Measurements from ENCODE around the gene BPIFB4.

Gene BPIFB4

GRCh38 chr20:33075281-33075680 lies 4.2 kb upstream of the BPIFB4 start:
- no peak overlapping the region for H3K4me2 ChIP-seq (ENCODE audit: low read depth, low read length)
- no peaks in the 10 kb centered on the region for H3K9me3 ChIP-seq (replicated peaks; ENCODE audit: insufficient read depth, low read length)
- no peak overlapping the region for H3K9ac ChIP-seq (ENCODE audit: low read length)
- H3K4me3 ChIP-seq (ENCODE audit: low read length), result no peak overlapping the region
- H3K36me3 ChIP-seq (replicated peaks; ENCODE audit: insufficient read depth, low read length), result no peaks in the 10 kb centered on the region
- H2AFZ ChIP-seq (ENCODE audit: low read length), result no peak overlapping the region
- no peaks in the 10 kb centered on the region for H4K20me1 ChIP-seq (ENCODE audit: insufficient read depth, low read length)
- H3F3A ChIP-seq (ENCODE audit: insufficient read depth, low read length), result no peaks in the 10 kb centered on the region
- no peaks in the 10 kb centered on the region for H3K9me2 ChIP-seq (replicated peaks; ENCODE audit: insufficient read depth, low read length)
- no peaks in the 10 kb centered on the region for H3K79me2 ChIP-seq (ENCODE audit: low read length)
- H3K27me3 ChIP-seq (replicated peaks; ENCODE audit: insufficient read depth, low read length), result peaks cover 54% of the 10 kb centered on the region
- H3K4me1 ChIP-seq (ENCODE audit: low read length), result no peaks in the 10 kb centered on the region
- DNase-seq, result no peak
- H3K27ac ChIP-seq (ENCODE audit: low read length), result no peak overlapping the region
- no peak for TF ChIP-seq EZH2phosphoT487 (IDR thresholded peaks at IDR 0.05; ENCODE audit: low read length)
- TF ChIP-seq CTCF (IDR thresholded peaks at IDR 0.05; ENCODE audit: low read length), result no peak
- no peak for TF ChIP-seq EZH2 (optimal IDR thresholded peaks at IDR 0.05; ENCODE audit: low read depth, low read length)

GRCh38 chr20:33076662-33077372 lies 2.6 kb upstream of the BPIFB4 start:
- no peaks in the 10 kb centered on the region for H3K9me3 ChIP-seq (replicated peaks; ENCODE audit: insufficient read depth, low read length)
- no peak overlapping the region for H2AFZ ChIP-seq (ENCODE audit: low read length)
- H3K36me3 ChIP-seq (replicated peaks; ENCODE audit: insufficient read depth, low read length), result no peaks in the 10 kb centered on the region
- peaks cover 43% of the 10 kb centered on the region for H3K27me3 ChIP-seq (replicated peaks; ENCODE audit: insufficient read depth, low read length)
- H3K79me2 ChIP-seq (ENCODE audit: low read length), result no peaks in the 10 kb centered on the region
- H3K4me3 ChIP-seq (ENCODE audit: low read length), result no peak overlapping the region
- TF ChIP-seq EZH2phosphoT487 (IDR thresholded peaks at IDR 0.05; ENCODE audit: low read length) (no peak), CTCF (IDR thresholded peaks at IDR 0.05; ENCODE audit: low read length) (peak; percentile 25)
- H3K4me2 ChIP-seq (ENCODE audit: low read depth, low read length), result no peak overlapping the region
- no peaks in the 10 kb centered on the region for H3K9me2 ChIP-seq (replicated peaks; ENCODE audit: insufficient read depth, low read length)
- no peak overlapping the region for H3K9ac ChIP-seq (ENCODE audit: low read length)
- no peaks in the 10 kb centered on the region for H3K4me1 ChIP-seq (ENCODE audit: low read length)
- DNase-seq, result no peak
- no peaks in the 10 kb centered on the region for H3F3A ChIP-seq (ENCODE audit: insufficient read depth, low read length)
- no peak overlapping the region for H3K27ac ChIP-seq (ENCODE audit: low read length)
- no peaks in the 10 kb centered on the region for H4K20me1 ChIP-seq (ENCODE audit: insufficient read depth, low read length)

GRCh38 chr20:33081411-33082154 lies 2.1 kb downstream of the BPIFB4 start:
- TF ChIP-seq CTCF (IDR thresholded peaks at IDR 0.05; ENCODE audit: low read length) (no peak), EZH2 (optimal IDR thresholded peaks at IDR 0.05; ENCODE audit: low read depth, low read length) (no peak), EZH2phosphoT487 (IDR thresholded peaks at IDR 0.05; ENCODE audit: low read length) (no peak)
- Histone ChIP-seq H3F3A (ENCODE audit: insufficient read depth, low read length) (no peaks in the 10 kb centered on the region), H2AFZ (ENCODE audit: low read length) (no peak overlapping the region), H3K4me1 (ENCODE audit: low read length) (no peaks in the 10 kb centered on the region), H3K4me3 (ENCODE audit: low read length) (no peak overlapping the region), H3K9ac (ENCODE audit: low read length) (no peak overlapping the region), H3K4me2 (ENCODE audit: low read depth, low read length) (no peak overlapping the region), H3K36me3 (replicated peaks; ENCODE audit: insufficient read depth, low read length) (no peaks in the 10 kb centered on the region), H4K20me1 (ENCODE audit: insufficient read depth, low read length) (no peaks in the 10 kb centered on the region), H3K27ac (ENCODE audit: low read length) (no peak overlapping the region), H3K9me2 (replicated peaks; ENCODE audit: insufficient read depth, low read length) (no peaks in the 10 kb centered on the region), H3K79me2 (ENCODE audit: low read length) (no peaks in the 10 kb centered on the region), H3K27me3 (replicated peaks; ENCODE audit: insufficient read depth, low read length) (peaks cover 30% of the 10 kb centered on the region), H3K9me3 (replicated peaks; ENCODE audit: insufficient read depth, low read length) (no peaks in the 10 kb centered on the region)
- DNase-seq, result no peak
